Measurements from ENCODE around the gene HSPB8.

GRCh38 chr12:119216084-119216483 lies 37.4 kb downstream of the HSPB8 start:
- no peak for TF ChIP-seq POLR2A (IDR thresholded peaks at IDR 0.05)
- TF ChIP-seq CTCF (IDR thresholded peaks at IDR 0.05): no peak
